Measurements from ENCODE around the gene SH3RF2. TPM values are rescaled to one million over a fixed set of nuclear protein-coding genes. Genes with fewer than 3 reads are reported as not detected.

SH3RF2 gene
- total RNA-seq, 4 donors from 2014 or later = 0.65 to 4.2 (median 2.1) TPM

DNA sequence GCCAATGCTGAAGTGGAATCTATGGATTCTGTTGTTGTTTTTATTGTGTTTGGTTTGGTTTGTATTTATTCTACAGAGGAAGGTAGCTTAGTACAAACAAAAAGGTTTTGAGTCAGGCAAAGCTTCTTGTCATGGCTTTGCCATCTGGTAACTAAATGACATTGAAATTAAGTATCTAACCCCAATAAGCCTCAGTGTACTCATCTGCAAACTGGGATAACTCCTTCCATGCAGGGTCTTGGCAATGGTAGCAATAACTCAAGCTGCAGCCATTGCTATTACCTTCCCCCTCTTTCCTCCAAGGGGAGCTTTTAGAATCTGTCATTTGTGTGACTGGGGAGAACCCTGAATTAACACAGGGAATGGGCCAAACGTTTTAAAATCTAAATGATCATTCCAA lies 89.3 kb downstream of the SH3RF2 start:
- TF ChIP-seq, protein P1, sequence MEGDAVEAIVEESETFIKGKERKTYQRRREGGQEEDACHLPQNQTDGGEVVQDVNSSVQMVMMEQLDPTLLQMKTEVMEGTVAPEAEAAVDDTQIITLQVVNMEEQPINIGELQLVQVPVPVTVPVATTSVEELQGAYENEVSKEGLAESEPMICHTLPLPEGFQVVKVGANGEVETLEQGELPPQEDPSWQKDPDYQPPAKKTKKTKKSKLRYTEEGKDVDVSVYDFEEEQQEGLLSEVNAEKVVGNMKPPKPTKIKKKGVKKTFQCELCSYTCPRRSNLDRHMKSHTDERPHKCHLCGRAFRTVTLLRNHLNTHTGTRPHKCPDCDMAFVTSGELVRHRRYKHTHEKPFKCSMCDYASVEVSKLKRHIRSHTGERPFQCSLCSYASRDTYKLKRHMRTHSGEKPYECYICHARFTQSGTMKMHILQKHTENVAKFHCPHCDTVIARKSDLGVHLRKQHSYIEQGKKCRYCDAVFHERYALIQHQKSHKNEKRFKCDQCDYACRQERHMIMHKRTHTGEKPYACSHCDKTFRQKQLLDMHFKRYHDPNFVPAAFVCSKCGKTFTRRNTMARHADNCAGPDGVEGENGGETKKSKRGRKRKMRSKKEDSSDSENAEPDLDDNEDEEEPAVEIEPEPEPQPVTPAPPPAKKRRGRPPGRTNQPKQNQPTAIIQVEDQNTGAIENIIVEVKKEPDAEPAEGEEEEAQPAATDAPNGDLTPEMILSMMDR (IDR thresholded peaks at IDR 0.05) = no peak
- no peak for DNase-seq (ENCODE audit: low spot score)
- ATAC-seq (ENCODE audit: low FRiP score) = no peak

DNA sequence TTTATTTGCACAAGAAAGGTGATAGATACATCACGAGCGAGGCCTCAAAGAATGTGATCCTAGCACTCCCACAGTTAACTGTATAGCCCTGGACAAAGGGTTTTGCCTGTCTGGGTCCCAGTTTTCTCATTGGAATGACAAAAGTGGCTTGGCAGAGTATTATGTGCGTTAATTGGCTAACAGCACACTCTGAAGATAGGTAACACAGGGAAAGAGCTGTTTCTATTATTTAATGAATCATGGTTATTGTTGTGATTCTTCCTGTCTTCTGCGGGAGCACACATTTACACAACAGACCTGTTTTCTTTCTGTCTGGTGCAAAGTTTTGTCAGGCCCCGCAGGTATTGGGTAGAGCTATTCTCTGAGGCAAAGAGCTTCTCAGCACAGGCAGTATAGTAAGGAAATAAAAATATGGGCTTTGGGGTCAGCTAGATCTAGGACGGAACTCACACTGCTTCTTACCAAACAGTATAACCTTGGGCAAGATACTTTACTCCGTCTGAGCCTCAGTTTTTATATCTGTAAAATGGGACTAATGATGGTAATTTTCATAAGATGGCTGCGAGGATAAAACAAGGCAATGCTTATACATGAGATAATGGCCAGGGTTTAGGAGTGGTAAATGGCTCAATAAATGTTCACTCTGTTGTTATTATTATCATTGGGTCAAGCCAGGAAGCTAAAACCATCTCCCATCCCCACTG lies 90.1 kb downstream of the SH3RF2 start:
- TF ChIP-seq, protein P1 (IDR thresholded peaks at IDR 0.05) = no peak
- DNase-seq (ENCODE audit: low spot score) (no peak), ATAC-seq (ENCODE audit: low FRiP score) (no peak)

DNA sequence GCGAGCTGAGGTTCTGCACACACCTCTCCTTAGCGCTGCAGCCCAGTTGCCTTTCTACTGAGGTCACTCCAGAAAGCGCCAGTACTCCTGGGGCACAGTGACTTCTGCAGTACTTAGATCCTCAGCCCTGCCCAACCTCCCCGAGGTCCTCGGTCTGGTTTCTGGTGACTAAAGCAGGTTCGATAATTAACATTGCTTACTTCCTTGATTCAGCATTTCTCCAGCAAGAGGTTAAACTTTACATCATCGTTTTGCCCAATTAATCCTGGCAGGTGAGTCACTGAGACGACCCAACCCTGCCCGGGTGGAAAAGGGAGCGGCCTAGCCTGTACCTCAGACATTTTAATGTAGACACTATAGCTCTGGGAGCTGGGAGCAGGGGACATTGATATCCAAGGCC lies 91.4 kb downstream of the SH3RF2 start:
- DNase-seq (ENCODE audit: low spot score) = no peak
- TF ChIP-seq, protein P1 (IDR thresholded peaks at IDR 0.05) = no peak
- ATAC-seq (ENCODE audit: low FRiP score) = no peak

DNA sequence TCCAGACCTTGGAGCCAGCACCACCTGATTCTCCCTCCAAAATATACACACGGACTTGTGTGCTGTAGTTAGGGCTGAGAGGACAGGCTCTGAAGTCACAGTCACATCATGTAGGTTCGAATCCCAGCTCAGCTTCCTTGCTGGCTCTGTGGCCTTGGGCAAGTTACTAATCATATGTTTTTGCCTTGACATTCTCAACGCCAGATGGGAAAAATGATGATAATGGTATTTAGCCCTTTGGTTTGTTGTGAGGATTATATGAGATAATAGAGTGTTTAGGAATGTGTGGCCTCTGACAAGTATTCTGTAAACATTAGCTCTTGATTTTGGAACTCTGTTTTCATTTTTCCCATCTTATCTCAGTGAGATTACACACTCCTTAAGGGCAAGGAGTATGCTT lies 96.5 kb downstream of the SH3RF2 start:
- TF ChIP-seq, protein P1 (IDR thresholded peaks at IDR 0.05) = no peak
- ATAC-seq (ENCODE audit: low FRiP score) (no peak), DNase-seq (ENCODE audit: low spot score) (no peak)

DNA sequence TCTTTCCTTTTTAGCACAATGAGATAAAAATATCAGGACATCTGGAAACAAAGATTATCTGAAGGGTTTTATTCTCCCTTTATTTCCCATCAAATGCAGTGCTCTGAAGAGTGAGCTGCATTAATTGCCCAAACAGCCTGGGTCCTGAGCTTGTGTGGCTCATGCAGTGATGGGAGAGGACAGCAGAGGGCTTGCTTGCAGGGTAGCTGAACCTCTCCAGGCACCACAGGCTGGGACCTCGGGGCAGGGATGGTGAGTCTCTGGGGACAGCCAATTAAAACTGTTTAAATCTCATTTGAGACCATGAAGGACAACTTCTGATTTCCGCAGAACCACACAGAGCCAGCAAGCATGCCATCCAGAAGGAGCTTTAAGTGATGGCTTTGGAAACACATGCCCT lies 97.7 kb downstream of the SH3RF2 start:
- ATAC-seq (ENCODE audit: low FRiP score) (no peak), DNase-seq (ENCODE audit: low spot score) (no peak)
- TF ChIP-seq, protein P1 (IDR thresholded peaks at IDR 0.05) = no peak

DNA sequence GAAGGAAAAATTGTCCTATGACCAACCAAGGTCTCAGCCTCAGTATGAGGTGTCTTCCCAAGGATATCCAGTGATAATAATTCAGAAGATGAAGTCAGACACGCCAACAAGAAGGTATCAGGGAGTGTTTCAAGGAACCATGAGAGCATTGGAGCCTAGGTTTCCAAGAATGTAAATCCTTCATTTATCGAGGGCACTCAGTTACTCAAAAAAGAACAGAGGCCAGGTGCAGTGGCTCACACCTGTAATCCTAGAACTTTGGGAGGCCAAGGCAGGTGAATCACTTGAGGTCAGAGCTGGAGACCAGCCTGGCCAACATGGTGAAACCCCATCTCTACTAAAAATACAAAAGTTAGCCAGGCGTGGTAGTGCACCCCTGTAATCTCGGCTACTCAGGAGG lies 98.2 kb downstream of the SH3RF2 start:
- TF ChIP-seq, protein P1 (IDR thresholded peaks at IDR 0.05) = no peak
- DNase-seq (ENCODE audit: low spot score) (no peak), ATAC-seq (ENCODE audit: low FRiP score) (no peak)

DNA sequence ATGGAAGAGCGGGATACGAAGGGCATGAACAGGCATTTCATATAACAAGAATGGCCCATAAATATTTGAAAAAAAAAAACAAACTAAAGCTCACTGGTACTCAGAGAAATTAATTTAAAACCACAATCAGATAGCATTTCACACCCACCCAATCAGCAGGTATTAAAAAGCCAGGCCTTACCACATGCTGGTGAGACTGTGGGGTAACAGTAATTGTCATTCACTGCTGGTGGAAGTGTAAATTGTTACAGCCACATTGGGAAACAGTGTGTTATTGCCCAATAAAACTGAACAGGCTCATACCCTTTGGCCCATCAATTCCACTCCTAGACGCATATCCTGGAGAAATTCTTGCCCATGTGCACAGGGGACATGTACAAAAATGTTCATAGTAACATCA lies 103.0 kb downstream of the SH3RF2 start:
- ATAC-seq (ENCODE audit: low FRiP score) = no peak

More for the DNA sequence above, 103.0 kb downstream of the SH3RF2 start:
- TF ChIP-seq, protein P1 (IDR thresholded peaks at IDR 0.05) = no peak
- DNase-seq (ENCODE audit: low spot score) = no peak
